Astrocyte of the spinal cord (primary cell): ENCODE data around the gene SLCO3A1.

ENCODE experiments used
- DNase-seq: peaks from one replicate; pipeline ENCODE4 v3.0.0; 2011; ENCODE audit warnings: low read depth, low spot score
- H3K4me3 ChIP-seq: 2 replicates; pipeline ENCODE4 v1.5.1; 2011; ENCODE audit warnings: low read depth, mild to moderate bottlenecking, low read length, moderate library complexity
- in situ Hi-C: cut with HindIII; loops from 2 replicates; pipeline ENCODE4 v1.10.0; 2017; ENCODE audit warnings: low sequenced_read_pairs
- TF ChIP-seq, protein P1 (sequence below): IDR thresholded peaks from 2 replicates; pipeline ENCODE4 v1.5.1; 2012; ENCODE audit warnings: low read depth, mild to moderate bottlenecking, low read length, inconsistent platforms

Gene SLCO3A1

DNA sequence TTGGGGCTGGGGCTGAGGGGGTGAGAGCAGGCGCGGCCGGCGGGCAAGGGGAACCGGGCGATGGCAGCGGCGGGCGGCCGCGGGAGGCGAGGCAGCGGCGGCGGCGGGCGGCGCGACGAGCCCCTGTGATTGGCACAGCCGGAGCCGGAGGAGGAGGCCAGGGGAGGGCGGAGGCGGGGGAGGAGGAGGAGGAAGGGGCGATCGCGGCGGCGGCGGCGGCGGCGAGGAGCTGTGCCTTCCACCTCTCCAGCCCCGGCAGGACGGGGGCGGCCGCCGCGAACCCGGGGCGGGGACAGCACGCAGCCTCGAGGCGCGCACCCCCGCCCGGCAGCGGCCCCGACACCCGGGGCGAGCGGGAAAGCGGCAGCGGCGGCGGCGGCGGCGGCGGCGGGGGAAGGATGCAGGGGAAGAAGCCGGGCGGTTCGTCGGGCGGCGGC is at the start of gene SLCO3A1:
TSS of gene SLCO3A1 (plus strand) at position 198 of the 437 bp plus-strand sequence.
- in situ Hi-C loops: no loop called here
- TF ChIP-seq, protein P1, sequence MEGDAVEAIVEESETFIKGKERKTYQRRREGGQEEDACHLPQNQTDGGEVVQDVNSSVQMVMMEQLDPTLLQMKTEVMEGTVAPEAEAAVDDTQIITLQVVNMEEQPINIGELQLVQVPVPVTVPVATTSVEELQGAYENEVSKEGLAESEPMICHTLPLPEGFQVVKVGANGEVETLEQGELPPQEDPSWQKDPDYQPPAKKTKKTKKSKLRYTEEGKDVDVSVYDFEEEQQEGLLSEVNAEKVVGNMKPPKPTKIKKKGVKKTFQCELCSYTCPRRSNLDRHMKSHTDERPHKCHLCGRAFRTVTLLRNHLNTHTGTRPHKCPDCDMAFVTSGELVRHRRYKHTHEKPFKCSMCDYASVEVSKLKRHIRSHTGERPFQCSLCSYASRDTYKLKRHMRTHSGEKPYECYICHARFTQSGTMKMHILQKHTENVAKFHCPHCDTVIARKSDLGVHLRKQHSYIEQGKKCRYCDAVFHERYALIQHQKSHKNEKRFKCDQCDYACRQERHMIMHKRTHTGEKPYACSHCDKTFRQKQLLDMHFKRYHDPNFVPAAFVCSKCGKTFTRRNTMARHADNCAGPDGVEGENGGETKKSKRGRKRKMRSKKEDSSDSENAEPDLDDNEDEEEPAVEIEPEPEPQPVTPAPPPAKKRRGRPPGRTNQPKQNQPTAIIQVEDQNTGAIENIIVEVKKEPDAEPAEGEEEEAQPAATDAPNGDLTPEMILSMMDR: no peak
- DNase-seq: peak; percentile 44
- H3K4me3 ChIP-seq: peak within 1 kb of the TSS; percentile 65

DNA sequence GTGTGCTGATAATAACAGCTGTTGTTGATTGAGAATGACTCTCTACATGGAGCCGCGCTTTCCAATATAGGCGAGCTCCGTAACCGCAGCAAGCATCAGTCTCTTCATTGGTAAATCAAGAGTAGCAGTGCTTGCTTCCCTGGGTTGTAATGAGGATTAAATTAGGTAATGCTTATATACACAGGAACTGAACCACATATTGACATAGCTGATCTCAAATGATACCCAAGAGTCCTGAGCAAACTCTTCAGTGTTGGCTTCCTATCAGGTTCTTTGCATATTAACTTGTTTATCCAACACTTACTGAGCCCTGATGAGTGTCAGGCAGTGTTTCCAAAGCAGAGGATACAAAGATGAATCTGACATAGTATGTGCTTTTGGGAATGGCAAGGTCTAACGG is 46.4 kb upstream of the SLCO3A1 start:
- in situ Hi-C loops: no loop called here
- no peak for DNase-seq
- H3K4me3 ChIP-seq: no peak overlapping the region
- TF ChIP-seq, protein P1: no peak

DNA sequence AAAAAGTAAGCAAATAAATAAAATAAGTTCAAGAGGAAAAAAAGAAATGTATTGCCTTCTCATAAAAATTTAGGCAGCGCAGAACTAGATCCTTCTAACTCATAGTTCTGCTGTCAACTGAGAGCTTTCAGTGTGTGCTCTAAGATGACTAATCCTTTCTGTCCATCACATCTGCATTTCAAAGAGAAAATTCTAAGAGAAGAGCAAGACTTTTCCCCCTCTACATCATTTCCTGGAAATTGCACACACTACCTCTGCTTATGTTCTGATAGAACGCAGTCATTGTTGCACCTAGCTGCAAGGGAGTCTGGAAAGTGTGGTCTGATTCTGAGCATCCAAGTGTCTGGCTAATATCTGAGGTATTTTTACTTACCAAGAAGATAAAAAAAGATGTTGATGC is 39.6 kb upstream of the SLCO3A1 start:
- TF ChIP-seq, protein P1: no peak
- no peak for DNase-seq
- H3K4me3 ChIP-seq: no peak overlapping the region
- in situ Hi-C loops: no loop called here

DNA sequence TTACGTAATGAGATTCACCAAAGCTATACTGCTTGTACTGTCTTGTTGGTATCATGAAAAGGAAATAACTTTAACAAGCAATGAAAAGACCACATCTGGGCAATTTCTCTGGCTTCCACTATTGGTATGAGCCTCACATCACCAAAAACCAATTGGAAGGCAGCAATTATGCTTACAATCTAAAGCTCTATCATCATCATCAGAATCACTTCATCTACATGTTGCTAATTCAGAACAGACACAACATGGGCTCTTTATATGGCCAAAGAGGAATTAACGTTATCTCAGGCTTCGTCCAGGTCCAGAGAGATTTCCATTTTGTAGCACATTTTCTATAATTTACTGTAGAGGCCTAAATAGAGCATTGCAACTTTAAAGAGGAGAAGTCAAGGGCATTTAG is 36.6 kb upstream of the SLCO3A1 start:
- H3K4me3 ChIP-seq: no peak overlapping the region
- in situ Hi-C loops: no loop called here
- TF ChIP-seq, protein P1: no peak
- no peak for DNase-seq

DNA sequence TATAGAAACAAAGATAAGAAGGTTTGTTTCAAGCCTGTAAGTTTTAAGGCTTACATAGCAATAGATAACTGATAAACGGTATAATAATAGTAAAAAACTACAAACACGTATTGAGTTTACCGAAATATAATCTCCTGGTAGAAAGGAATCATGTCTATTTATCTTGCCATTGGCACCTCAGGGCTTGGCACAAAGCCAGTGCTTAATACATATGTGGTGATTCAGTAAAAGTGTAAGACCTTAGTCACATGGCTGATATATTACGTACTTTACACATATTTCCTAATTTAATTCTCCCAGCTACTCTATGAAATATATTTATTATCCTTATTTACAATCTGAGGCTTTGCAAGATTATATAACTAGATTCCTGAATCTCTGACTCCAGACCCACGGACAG is 32.0 kb upstream of the SLCO3A1 start:
- in situ Hi-C loops: no loop called here
- DNase-seq: no peak
- TF ChIP-seq, protein P1: no peak
- H3K4me3 ChIP-seq: no peak overlapping the region

DNA sequence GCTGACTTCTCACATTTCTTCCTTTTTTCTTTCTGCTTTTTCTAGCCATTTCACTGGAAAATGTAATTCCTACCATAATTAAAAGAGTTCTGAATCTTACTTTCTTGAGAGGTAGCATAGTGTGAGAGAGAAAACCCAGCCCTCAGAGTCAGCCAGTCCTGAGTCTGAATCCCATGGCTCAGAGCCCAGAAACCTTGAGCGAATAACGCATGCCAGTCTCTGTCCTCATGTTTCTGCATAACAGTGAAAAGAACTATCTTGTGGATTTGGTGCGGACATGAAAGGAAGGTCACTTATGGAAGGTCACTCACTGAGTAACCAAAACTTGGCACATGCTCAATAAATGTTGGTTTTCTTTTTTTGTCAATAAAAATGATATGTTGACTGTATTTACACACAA is 29.3 kb upstream of the SLCO3A1 start:
- H3K4me3 ChIP-seq: no peak overlapping the region
- in situ Hi-C loops: no loop called here
- DNase-seq: no peak
- TF ChIP-seq, protein P1: no peak

DNA sequence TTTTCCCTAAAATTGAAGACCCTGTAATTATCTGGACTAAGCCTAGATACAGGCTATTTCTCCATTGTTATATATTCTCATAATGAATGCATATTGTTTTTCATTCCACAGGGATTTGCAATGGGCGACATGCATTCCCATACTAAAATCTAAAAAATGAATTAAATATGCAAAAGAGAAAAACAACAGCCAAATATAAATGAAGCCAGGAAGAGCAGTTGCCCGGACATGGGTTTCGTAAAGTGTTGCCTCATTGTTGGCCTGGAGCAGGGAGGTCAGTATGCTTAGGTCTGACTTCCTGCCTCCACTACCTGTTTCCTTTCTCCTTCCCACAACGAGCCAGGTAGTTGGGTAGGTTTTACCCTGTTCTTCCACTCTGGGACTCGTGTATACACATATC is 27.1 kb upstream of the SLCO3A1 start:
- in situ Hi-C loops: no loop called here
- H3K4me3 ChIP-seq: no peak overlapping the region
- no peak for DNase-seq
- TF ChIP-seq, protein P1: no peak
